WTC11 (cell line): ENCODE measurements around the gene EPHA6.

Experiments
- CBFB ChIP-seq: sonication (generic); formaldehyde crosslinking; IDR thresholded peaks from 2 replicates; pipeline ENCODE4 v1.8.1; 2022; ENCODE audit warnings: mild to moderate bottlenecking, low read depth, missing genetic modification reagents
- HMGA2 ChIP-seq: fragments of 250-450 bp; sonication (Bioruptor Pico); IDR thresholded peaks from 2 replicates; pipeline ENCODE4 v1.4.0; 2021; ENCODE audit warnings: mild to moderate bottlenecking, moderate library complexity
- NFE2L1 ChIP-seq: sonication (generic); formaldehyde crosslinking; IDR thresholded peaks from 2 replicates; pipeline ENCODE4 v1.8.1; 2023; ENCODE audit warnings: missing genetic modification reagents
- PRDM15 ChIP-seq: sonication (generic); formaldehyde crosslinking; IDR thresholded peaks from 2 replicates; pipeline ENCODE4 v1.8.0; 2022; ENCODE audit warnings: missing genetic modification reagents
- SMAD4 ChIP-seq: sonication (generic); formaldehyde crosslinking; IDR thresholded peaks from 2 replicates; pipeline ENCODE4 v1.8.0; 2022; ENCODE audit warnings: mild to moderate bottlenecking, missing genetic modification reagents
- STAT6 ChIP-seq: sonication (generic); formaldehyde crosslinking; conservative IDR thresholded peaks from 2 replicates; pipeline ENCODE4 v1.8.1; 2023; ENCODE audit warnings: mild to moderate bottlenecking, low read depth, missing genetic modification reagents, moderate library complexity
- ZNF138 ChIP-seq: sonication (generic); formaldehyde crosslinking; conservative IDR thresholded peaks from 2 replicates; pipeline ENCODE4 v1.8.1; 2022; ENCODE audit warnings: mild to moderate bottlenecking, moderate library complexity, missing genetic modification reagents
- ZNF232 ChIP-seq: sonication (generic); formaldehyde crosslinking; IDR thresholded peaks from 2 replicates; pipeline ENCODE4 v1.8.0; 2022; ENCODE audit warnings: mild to moderate bottlenecking, missing genetic modification reagents
- TF ChIP-seq, protein P1 (sequence below): fragments of 200-600 bp; IDR thresholded peaks from 2 replicates; pipeline ENCODE4 v1.8.0; 2022; ENCODE audit warnings: antibody characterized with exemption
- TF ChIP-seq, protein P2 (sequence below): sonication (generic); formaldehyde crosslinking; conservative IDR thresholded peaks from 2 replicates; pipeline ENCODE4 v1.8.1; 2022; ENCODE audit warnings: mild to moderate bottlenecking, missing genetic modification reagents
- TF ChIP-seq, protein P3 (sequence below): sonication (generic); formaldehyde crosslinking; IDR thresholded peaks from 2 replicates; pipeline ENCODE4 v1.8.1; 2022; ENCODE audit warnings: low read depth, missing genetic modification reagents, borderline replicate concordance

DNA sequence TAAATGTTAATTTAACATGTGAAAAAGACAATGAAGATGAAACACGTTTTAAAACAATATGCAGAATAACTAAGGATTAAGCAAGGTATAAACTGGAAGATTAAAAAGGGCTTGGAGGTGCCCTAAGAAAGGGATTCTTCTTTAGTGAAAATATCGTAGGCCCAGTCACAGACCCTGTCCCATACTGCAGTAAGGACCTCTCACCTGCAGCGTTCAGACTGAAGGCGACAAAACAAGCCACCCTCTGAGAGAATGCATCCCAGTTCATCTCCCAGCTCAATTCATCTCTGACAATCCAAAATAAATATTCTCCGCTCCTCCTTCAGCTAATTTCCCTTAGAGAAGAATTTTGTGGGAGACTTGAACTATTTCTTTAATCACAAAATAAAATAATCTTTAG is 847.9 kb downstream of the EPHA6 start:
- TF ChIP-seq HMGA2 (CRISPR knock-in tag) (no peak), SMAD4 (CRISPR knock-in tag) (no peak), ZNF138 (CRISPR knock-in tag) (no peak), NFE2L1 (no peak), CBFB (CRISPR knock-in tag) (no peak), ZNF232 (no peak), PRDM15 (CRISPR knock-in tag) (no peak), STAT6 (no peak)
- TF ChIP-seq, protein P1, sequence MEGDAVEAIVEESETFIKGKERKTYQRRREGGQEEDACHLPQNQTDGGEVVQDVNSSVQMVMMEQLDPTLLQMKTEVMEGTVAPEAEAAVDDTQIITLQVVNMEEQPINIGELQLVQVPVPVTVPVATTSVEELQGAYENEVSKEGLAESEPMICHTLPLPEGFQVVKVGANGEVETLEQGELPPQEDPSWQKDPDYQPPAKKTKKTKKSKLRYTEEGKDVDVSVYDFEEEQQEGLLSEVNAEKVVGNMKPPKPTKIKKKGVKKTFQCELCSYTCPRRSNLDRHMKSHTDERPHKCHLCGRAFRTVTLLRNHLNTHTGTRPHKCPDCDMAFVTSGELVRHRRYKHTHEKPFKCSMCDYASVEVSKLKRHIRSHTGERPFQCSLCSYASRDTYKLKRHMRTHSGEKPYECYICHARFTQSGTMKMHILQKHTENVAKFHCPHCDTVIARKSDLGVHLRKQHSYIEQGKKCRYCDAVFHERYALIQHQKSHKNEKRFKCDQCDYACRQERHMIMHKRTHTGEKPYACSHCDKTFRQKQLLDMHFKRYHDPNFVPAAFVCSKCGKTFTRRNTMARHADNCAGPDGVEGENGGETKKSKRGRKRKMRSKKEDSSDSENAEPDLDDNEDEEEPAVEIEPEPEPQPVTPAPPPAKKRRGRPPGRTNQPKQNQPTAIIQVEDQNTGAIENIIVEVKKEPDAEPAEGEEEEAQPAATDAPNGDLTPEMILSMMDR, result no peak
- TF ChIP-seq, protein P2, sequence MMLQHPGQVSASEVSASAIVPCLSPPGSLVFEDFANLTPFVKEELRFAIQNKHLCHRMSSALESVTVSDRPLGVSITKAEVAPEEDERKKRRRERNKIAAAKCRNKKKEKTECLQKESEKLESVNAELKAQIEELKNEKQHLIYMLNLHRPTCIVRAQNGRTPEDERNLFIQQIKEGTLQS (CRISPR knock-in tag), result no peak
- TF ChIP-seq, protein P3, sequence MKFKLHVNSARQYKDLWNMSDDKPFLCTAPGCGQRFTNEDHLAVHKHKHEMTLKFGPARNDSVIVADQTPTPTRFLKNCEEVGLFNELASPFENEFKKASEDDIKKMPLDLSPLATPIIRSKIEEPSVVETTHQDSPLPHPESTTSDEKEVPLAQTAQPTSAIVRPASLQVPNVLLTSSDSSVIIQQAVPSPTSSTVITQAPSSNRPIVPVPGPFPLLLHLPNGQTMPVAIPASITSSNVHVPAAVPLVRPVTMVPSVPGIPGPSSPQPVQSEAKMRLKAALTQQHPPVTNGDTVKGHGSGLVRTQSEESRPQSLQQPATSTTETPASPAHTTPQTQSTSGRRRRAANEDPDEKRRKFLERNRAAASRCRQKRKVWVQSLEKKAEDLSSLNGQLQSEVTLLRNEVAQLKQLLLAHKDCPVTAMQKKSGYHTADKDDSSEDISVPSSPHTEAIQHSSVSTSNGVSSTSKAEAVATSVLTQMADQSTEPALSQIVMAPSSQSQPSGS (CRISPR knock-in tag), result no peak
